Keratinocyte (primary cell): Measurements from ENCODE around the gene PRR11.
"Not testable (repeated sequence)": the region's sequence is repeated elsewhere in the genome, so short reads cannot be mapped to it uniquely, and the experiment has no call there.

ENCODE experiments used
- EZH2 ChIP-seq: IDR thresholded peaks from one replicate; pipeline ENCODE4 v1.6.1; 2012; ENCODE audit warnings: inconsistent platforms, mild to moderate bottlenecking, low read length, moderate library complexity
- TF ChIP-seq, protein P1 (sequence below), 3 experiments: IDR thresholded peaks in 1 of 3; conservative IDR thresholded peaks in 1 of 3; optimal IDR thresholded peaks in 1 of 3; 2 replicates in 2 of 3; 3 replicates in 1 of 3; pipeline versions ENCODE3 to v1.5.1; 2011; ENCODE audit warnings: low read length in 3 of 3, mild to moderate bottlenecking in 3 of 3, moderate library complexity in 2 of 3, control low read depth in 1 of 3, inconsistent platforms in 1 of 3; ENCODE audit not compliant: insufficient read depth in 2 of 3; ENCODE audit errors: extremely low read depth in 1 of 3

DNA sequence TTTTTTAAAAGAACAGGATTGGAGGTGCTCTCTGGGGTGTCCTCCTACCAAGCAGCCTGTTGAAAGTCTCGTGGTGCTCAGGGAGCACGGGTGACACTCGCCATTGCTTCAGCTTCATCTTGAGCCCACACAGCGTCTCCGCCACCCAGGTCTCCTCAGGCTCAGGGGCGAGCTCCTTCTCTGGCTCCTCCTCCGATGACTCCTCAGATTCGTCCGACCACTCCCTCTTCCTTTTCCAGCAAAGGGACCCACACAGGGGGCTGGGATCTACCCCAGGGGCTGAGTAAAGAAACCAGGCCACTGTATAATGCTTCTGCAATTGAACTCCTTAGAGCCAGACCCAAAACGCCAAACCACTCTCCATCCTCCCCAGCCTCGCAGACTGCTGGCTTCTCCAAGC, 24.1 kb downstream of the PRR11 start:
- TF ChIP-seq EZH2, result not testable (repeated sequence)
- TF ChIP-seq, protein P1, sequence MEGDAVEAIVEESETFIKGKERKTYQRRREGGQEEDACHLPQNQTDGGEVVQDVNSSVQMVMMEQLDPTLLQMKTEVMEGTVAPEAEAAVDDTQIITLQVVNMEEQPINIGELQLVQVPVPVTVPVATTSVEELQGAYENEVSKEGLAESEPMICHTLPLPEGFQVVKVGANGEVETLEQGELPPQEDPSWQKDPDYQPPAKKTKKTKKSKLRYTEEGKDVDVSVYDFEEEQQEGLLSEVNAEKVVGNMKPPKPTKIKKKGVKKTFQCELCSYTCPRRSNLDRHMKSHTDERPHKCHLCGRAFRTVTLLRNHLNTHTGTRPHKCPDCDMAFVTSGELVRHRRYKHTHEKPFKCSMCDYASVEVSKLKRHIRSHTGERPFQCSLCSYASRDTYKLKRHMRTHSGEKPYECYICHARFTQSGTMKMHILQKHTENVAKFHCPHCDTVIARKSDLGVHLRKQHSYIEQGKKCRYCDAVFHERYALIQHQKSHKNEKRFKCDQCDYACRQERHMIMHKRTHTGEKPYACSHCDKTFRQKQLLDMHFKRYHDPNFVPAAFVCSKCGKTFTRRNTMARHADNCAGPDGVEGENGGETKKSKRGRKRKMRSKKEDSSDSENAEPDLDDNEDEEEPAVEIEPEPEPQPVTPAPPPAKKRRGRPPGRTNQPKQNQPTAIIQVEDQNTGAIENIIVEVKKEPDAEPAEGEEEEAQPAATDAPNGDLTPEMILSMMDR (optimal IDR thresholded peaks at IDR 0.05 in 1 of 3, IDR thresholded peaks at IDR 0.05 in 1 of 3, conservative IDR thresholded peaks at IDR 0.05 in 1 of 3; ENCODE audit: extremely low read depth in 1 of 3, insufficient read depth in 2 of 3, low read length in 3 of 3), result not testable (repeated sequence)
